ENCODE results near the gene SLC30A3. TPM values are rescaled to one million over a fixed set of nuclear protein-coding genes. Genes with fewer than 3 reads are reported as not detected.

Gene SLC30A3
- total RNA-seq, 1 donor from 2014 or later = 17.9 TPM

Other genes with a start within 250 kb of the SLC30A3 start
- 23.5 and 33.4 TPM in 2 replicates for gene TMEM214, start 230.1 kb downstream of the SLC30A3 start, total RNA-seq
- gene AGBL5, start 211.4 kb downstream of the SLC30A3 start, total RNA-seq = 17.0 and 19.7 TPM in 2 replicates
- 323 and 569 TPM in 2 replicates for gene OST4, start 191.4 kb downstream of the SLC30A3 start, total RNA-seq
- gene EMILIN1, start 184.4 kb downstream of the SLC30A3 start, total RNA-seq = 33.7 and 41.9 TPM in 2 replicates
- 4.8 and 5.5 TPM in 2 replicates for gene KHK, start 176.3 kb downstream of the SLC30A3 start, total RNA-seq
- 4.8 TPM in 2 replicates for gene CGREF1, start 143.9 kb downstream of the SLC30A3 start, total RNA-seq
- not detected in 2 replicates for gene ABHD1, start 139.2 kb downstream of the SLC30A3 start, total RNA-seq
- 46.4 and 46.8 TPM in 2 replicates for gene PREB, start 128.4 kb downstream of the SLC30A3 start, total RNA-seq
- gene PRR30, start 123.6 kb downstream of the SLC30A3 start, total RNA-seq = not detected in 2 replicates
- gene TCF23, start 114.0 kb downstream of the SLC30A3 start, total RNA-seq = not detected in 2 replicates
- gene ATRAID, start 51.0 kb downstream of the SLC30A3 start, total RNA-seq = 111 and 181 TPM in 2 replicates
- 52.8 and 58.4 TPM in 2 replicates for gene SLC5A6, start 50.8 kb downstream of the SLC30A3 start, total RNA-seq
- 33.5 and 69.8 TPM in 2 replicates for gene CAD, start 45.7 kb downstream of the SLC30A3 start, total RNA-seq
- gene DNAJC5G, start 12.4 kb upstream of the SLC30A3 start, total RNA-seq = 0.93 and 2.7 TPM in 2 replicates
- gene TRIM54, start 19.4 kb upstream of the SLC30A3 start, total RNA-seq = 0.74 and 1.2 TPM in 2 replicates
- 0.37 and 1.0 TPM in 2 replicates for gene UCN, start 45.4 kb upstream of the SLC30A3 start, total RNA-seq
- 48.6 and 64.3 TPM in 2 replicates for gene MPV17, start 60.0 kb upstream of the SLC30A3 start, total RNA-seq
- 26.7 and 37.4 TPM in 2 replicates for gene GTF3C2, start 93.7 kb upstream of the SLC30A3 start, total RNA-seq
- 27.1 and 29.3 TPM in 2 replicates for gene EIF2B4, start 107.3 kb upstream of the SLC30A3 start, total RNA-seq
- gene SNX17, start 107.6 kb upstream of the SLC30A3 start, total RNA-seq = 143 and 158 TPM in 2 replicates
- gene ZNF513, start 117.7 kb upstream of the SLC30A3 start, total RNA-seq = 8.0 and 9.3 TPM in 2 replicates
- gene PPM1G, start 146.5 kb upstream of the SLC30A3 start, total RNA-seq = 109 and 164 TPM in 2 replicates
- 122 and 132 TPM in 2 replicates for gene NRBP1, start 165.6 kb upstream of the SLC30A3 start, total RNA-seq
- 0.47 and 0.51 TPM in 2 replicates for gene KRTCAP3, start 179.3 kb upstream of the SLC30A3 start, total RNA-seq
- gene IFT172, start 226.7 kb upstream of the SLC30A3 start, total RNA-seq = 13.9 and 17.2 TPM in 2 replicates
- 14.5 and 17.9 TPM in 2 replicates for gene FNDC4, start 232.2 kb upstream of the SLC30A3 start, total RNA-seq
- 0.05 and 0.85 TPM in 2 replicates for gene GCKR, start 233.8 kb upstream of the SLC30A3 start, total RNA-seq

Data from dermis blood vessel endothelial cell (primary cell).